HG03064 (cell line): ENCODE results near the gene ITGA2.

ENCODE experiments used
- ATAC-seq: cut with Tn5 transposase; IDR thresholded peaks from one replicate; pipeline ENCODE4 v1.9.1; 2021; ENCODE audit warnings: low read depth; ENCODE audit not compliant: unreplicated experiment

ITGA2 gene

DNA sequence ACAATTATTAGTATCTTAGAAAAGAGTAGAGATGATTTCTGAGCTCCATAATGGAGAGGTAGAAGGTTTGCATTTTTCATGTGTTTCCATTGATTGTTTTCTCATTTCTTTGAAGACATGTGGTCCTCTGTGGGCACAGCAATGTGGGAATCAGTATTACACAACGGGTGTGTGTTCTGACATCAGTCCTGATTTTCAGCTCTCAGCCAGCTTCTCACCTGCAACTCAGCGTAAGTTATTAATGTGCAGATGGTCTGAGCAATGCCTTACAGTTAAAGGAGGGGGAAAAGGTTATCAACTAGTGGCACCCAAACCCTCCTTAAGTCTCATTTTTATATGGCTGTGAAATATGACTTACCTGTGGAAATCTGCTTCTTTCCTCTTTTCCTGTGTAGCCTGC lies 59.1 kb downstream of the ITGA2 start:
- ATAC-seq = no peak

DNA sequence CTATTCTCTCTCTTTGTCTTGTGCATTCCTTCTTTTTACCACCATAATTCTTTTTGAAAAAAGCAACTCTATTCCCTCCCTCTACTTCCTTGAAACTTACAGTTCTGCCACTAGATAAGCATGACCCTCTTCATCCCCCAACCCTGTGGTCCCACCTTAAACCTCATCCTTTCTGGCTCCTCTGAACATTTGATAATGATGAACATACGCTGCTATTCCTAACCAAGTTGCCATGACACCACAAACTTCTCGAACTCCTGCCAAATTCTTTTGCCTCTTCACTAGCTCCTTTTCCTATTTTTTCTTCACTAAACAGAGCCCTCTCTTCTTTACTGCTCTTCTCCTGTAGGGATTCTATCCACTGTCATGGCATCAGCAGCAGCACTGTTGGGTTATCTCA lies 63.3 kb downstream of the ITGA2 start:
- no peak for ATAC-seq

GRCh38 chr5:53053364-53053763 lies 64.2 kb downstream of the ITGA2 start:
- no peak for ATAC-seq

GRCh38 chr5:53055365-53055764 lies 66.2 kb downstream of the ITGA2 start:
- ATAC-seq = no peak

DNA sequence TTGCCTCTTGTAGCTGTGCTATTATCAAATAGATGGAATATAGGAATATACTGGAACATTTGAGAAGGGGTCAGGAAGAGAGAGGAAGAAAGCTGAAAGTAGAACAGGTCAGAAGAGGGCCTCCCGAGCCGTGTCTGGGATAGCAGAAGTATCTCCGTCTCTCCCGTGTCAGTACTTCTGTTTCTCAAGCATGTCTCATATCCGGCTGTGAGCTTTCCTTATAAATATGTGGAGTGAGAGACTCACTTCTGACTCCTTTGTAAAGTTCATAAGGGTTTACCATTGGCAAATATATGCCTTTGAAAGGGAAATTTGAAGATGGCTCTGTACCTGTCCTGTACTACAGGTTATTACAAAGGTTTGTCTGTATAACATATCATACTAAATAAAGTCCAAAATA lies 70.1 kb downstream of the ITGA2 start:
- no peak for ATAC-seq

DNA sequence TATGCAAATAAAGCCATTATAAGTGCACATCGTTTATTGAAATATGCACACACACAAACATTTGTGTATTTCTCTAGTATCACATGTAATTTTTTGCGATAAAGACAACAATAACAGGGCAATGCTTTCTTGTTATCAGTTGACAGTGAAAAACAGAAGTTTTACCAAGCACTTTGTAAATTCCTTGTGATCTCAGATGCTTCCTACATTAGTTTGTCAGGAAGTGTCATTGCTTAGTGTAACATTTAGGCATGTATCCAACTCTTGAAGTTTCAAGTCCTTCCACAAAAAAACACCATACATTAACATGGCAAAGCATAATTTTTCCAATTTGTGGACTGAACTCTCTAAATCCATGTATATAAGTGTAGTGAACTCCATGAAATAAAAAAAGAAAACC lies 74.0 kb downstream of the ITGA2 start:
- ATAC-seq = no peak

- no peak for ATAC-seq
These were observed 74.6 kb downstream of the ITGA2 start for GRCh38 chr5:53063791-53064190.

DNA sequence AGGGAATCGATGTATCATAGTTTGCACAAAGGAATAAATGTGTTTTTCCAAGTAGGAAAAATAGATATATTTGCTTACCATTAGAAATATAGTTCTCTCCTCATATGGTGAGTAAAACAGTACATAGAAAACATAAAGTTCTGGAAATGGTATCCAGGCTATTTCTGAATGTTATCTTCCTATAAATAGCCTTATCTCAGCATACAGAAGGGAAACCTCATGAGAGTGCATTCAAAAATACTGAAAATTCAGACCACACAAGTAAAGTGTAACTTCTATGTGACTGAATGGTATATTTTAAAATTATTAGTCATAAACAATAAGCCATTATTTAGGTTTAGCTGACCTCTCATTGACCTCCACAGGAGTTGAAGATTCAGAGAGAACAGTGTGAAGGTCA lies 76.9 kb downstream of the ITGA2 start:
- no peak for ATAC-seq

DNA sequence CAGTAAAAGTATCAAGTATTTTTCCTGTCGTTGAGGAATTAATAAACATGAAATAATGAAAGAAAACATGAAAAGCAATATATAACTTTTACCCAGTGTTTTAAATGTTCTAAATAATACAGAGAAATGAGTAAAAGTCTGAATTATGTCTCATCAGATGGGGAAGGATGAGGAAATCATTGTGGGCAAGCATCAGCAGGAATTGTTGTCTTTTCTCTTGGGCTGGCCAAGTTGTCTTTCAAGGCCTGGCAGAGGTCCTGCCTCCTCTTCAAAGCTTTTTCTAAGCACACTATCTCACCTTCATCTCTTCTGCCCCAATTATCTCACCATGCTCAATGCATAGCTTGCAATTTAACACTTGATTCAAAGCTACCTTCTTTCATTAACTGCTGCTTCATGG lies 78.5 kb downstream of the ITGA2 start:
- ATAC-seq = no peak

DNA sequence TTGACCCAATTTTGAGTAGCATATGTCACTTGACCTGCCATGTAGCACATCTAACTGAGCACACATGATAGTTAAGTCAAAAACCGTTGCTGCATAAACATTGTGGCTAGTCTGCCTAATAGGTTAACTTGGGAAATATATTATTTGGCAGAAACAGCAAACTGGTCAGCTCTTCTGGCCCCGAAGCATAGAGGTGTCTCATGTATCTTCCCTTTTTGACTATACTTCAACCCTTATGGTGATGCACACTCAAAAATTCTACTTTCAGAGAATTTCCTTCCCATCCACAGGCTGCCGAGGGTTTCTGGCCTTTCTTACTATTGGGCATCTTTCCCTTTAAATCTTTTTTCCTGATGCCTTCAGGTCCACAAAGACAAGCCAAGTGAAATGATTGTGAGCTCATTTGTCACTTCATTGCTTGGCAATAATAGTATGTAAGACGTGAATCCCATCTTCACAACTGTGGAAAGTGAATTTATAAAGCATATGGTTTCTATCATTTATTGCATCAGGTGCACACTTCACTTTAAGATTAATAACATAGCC lies 79.2 kb downstream of the ITGA2 start:
- ATAC-seq = no peak

DNA sequence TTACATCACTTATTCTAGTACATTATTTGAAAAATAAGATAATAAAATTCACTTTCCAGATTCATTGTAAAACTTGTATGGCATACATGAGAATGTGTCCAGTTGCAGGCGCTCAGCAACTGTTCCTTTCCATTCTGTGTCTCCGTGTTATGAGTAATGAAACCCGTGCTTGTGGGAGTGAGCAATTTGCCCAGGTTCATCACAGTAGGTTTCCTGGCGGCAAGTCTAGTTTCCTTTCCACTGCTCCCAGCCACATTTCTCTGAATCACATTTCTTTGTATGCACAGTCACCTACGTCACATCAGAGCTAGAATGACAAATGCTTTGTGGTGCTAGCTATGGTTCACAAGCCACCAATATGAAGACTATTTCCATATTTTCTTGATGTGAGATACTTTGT lies 80.5 kb downstream of the ITGA2 start:
- no peak for ATAC-seq

DNA sequence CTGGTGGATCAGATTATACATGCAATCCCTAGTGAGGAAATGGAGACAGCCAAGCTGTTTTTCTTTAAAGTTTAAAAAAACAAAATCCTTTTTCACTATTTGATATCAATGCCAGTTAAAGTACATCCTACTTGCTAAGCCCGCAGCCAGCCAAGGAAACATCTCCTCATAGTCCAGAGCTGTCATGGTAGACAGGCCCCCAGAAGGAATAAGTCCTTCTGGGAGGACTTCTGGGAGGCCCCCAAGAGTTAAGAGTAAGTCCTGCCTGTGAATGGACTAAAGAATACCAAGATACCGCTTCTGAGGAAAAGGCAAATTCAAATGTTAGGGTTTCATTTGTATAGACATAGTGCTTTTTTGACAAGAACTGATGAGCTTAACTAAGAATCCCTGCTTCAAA lies 82.1 kb downstream of the ITGA2 start:
- ATAC-seq = no peak

DNA sequence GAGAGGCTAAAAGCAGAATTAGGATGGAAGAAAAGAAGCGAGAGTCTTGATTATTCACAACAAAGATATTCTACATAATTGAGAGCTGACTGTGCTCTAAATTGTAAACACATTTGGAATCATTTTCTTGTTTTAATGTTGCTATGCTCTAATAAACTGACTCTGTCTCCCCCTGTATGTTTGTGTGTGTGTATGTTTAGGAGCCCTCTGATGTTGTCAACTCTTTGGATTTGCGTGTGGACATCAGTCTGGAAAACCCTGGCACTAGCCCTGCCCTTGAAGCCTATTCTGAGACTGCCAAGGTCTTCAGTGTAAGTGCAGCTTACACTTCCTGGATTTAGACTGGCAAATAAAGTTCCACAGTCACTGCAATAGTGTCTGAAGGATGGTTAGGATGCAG lies 82.6 kb downstream of the ITGA2 start:
- ATAC-seq = no peak

GRCh38 chr5:53073348-53073747 lies 84.2 kb downstream of the ITGA2 start:
- no peak for ATAC-seq

GRCh38 chr5:53076014-53076583 lies 86.9 kb downstream of the ITGA2 start:
- ATAC-seq = no peak

DNA sequence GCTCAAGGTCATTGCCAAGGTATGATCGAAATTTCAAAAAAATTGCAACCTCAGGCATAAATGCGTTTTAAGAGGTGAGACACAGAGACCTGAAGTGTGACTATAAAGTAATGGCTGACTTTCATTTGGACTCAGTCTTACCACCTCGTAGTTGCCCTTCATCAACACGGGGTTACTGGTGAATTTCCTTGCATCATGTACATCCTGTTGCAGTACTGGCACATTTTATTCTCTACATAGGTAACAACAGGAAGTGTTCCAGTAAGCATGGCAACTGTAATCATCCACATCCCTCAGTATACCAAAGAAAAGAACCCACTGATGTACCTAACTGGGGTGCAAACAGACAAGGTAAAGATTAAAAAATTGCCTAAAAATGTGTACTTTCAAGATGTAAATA lies 91.1 kb downstream of the ITGA2 start:
- ATAC-seq = no peak

GRCh38 chr5:53083927-53084326 lies 94.8 kb downstream of the ITGA2 start:
- no peak for ATAC-seq

GRCh38 chr5:53084546-53085255 lies 95.5 kb downstream of the ITGA2 start:
- no peak for ATAC-seq

- ATAC-seq = no peak
These were observed 98.0 kb downstream of the ITGA2 start for GRCh38 chr5:53087171-53087570.

- ATAC-seq = no peak
These were observed 98.5 kb downstream of the ITGA2 start for GRCh38 chr5:53087621-53088121.

- peak; percentile 73 for ATAC-seq
These were observed 100.4 kb downstream of the ITGA2 start for GRCh38 chr5:53089481-53089991.

DNA sequence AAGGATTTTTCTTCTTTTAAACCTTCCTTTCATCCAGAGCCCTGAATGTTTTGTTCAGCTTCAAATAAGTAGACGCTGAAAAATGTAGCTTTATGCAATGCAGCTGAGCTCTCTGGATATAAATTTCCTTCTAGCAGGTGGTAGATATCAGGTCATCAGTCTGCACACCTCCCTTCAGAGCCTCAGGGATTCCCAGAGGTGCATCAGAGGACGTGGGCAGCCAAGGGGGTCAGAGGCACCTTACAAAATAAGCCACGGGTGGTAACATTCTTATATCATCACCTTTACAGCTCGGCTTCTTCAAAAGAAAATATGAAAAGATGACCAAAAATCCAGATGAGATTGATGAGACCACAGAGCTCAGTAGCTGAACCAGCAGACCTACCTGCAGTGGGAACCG lies 101.1 kb downstream of the ITGA2 start:
- ATAC-seq = no peak
